Retinal pigment epithelial cell (primary cell): ENCODE measurements around the gene EID3.
"Not testable (repeated sequence)": the region's sequence is repeated elsewhere in the genome, so short reads cannot be mapped to it uniquely, and the experiment has no call there.

Source experiments
- DNase-seq: peaks from one replicate; pipeline ENCODE4 v3.0.0-alpha.2; 2010; ENCODE audit warnings: low read depth
- H3K4me3 ChIP-seq: 2 replicates; pipeline ENCODE4 v1.5.1; 2011; ENCODE audit warnings: mild to moderate bottlenecking, low read length, control low read depth, moderate library complexity
- CTCF ChIP-seq: conservative IDR thresholded peaks from 2 replicates; pipeline ENCODE4 v1.5.1; 2011; ENCODE audit warnings: low read depth, low read length, control low read depth, inconsistent platforms

EID3 gene

GRCh38 chr12:104303538-104304151, at the start of gene EID3:
EID3 (plus strand) TSS chr12:104303739; CDS start chr12:104303935, 196 bp downstream.
- TF ChIP-seq CTCF: no peak
- no peak for DNase-seq
- peak within 1 kb of the TSS; percentile 49 for H3K4me3 ChIP-seq

- no peak for TF ChIP-seq CTCF
- DNase-seq: no peak
- no peak overlapping the region for H3K4me3 ChIP-seq
These were observed 45.5 kb upstream of the EID3 start for GRCh38 chr12:104257913-104258472.

- no peak for TF ChIP-seq CTCF
- no peak for DNase-seq
These were observed 45.0 kb upstream of the EID3 start for GRCh38 chr12:104258476-104259067.

GRCh38 chr12:104263026-104263425, 40.5 kb upstream of the EID3 start:
- no peak for DNase-seq
- no peak overlapping the region for H3K4me3 ChIP-seq
- no peak for TF ChIP-seq CTCF

More at GRCh38 chr12:104258476-104259067, 45.0 kb upstream of the EID3 start:
- no peak overlapping the region for H3K4me3 ChIP-seq

GRCh38 chr12:104263580-104264358, 39.8 kb upstream of the EID3 start:
- H3K4me3 ChIP-seq: no peak overlapping the region
- DNase-seq: no peak
- TF ChIP-seq CTCF: no peak

- H3K4me3 ChIP-seq, DNase-seq: not testable (repeated sequence)
These were observed 38.1 kb upstream of the EID3 start for GRCh38 chr12:104265436-104265835.

GRCh38 chr12:104272938-104273337, 30.6 kb upstream of the EID3 start:
- H3K4me3 ChIP-seq: no peak overlapping the region
- DNase-seq: no peak
- no peak for TF ChIP-seq CTCF
